Small intestine (tissue), 7 donors: Measurements from ENCODE around the gene CD274. TPM values are rescaled to one million over a fixed set of nuclear protein-coding genes. Genes with fewer than 3 reads are reported as not detected.
"Not testable (repeated sequence)": the region's sequence is repeated elsewhere in the genome, so short reads cannot be mapped to it uniquely, and the experiment has no call there.

Experiments used
- DNase-seq, 2 donors: peaks; one replicate each; pipeline versions ENCODE4 v3.0.0 to v3.0.0-alpha.2; 2013
- FAIRE-seq: peaks from 2 replicates; lab custom pipeline; 2012; peaks lifted over from hg19 to GRCh38; lab: Jason Lieb, UNC
- H3K27ac ChIP-seq, 3 donors: one replicate each; pipeline ENCODE4 v1.5.1; 2013; ENCODE audit warnings: low read length in 2 of 3, mild to moderate bottlenecking in 2 of 3, control low read depth in 1 of 3, inconsistent platforms in 1 of 3, low read depth in 1 of 3, moderate library complexity in 1 of 3
- H3K27me3 ChIP-seq, 3 donors: one replicate each; pipeline ENCODE4 v1.6.1; 2013; ENCODE audit warnings: low read length in 3 of 3, inconsistent platforms in 1 of 3; ENCODE audit not compliant: control insufficient read depth in 3 of 3, insufficient read depth in 3 of 3
- H3K36me3 ChIP-seq, 3 donors: one replicate each; pipeline ENCODE4 v1.6.1; 2013; ENCODE audit warnings: low read length in 3 of 3, inconsistent platforms in 1 of 3, low read depth in 1 of 3, mild to moderate bottlenecking in 1 of 3, moderate library complexity in 1 of 3; ENCODE audit not compliant: control insufficient read depth in 3 of 3, insufficient read depth in 2 of 3
- H3K4me1 ChIP-seq, 3 donors: one replicate each; pipeline ENCODE4 v1.6.1; 2013; ENCODE audit warnings: low read length in 2 of 3, inconsistent platforms in 1 of 3, low read depth in 1 of 3, mild to moderate bottlenecking in 1 of 3, moderate library complexity in 1 of 3; ENCODE audit not compliant: control insufficient read depth in 3 of 3, insufficient read depth in 2 of 3
- H3K4me3 ChIP-seq, 3 donors: one replicate each; pipeline ENCODE4 v1.5.1; 2013; ENCODE audit warnings: low read length in 3 of 3, control low read depth in 1 of 3, inconsistent platforms in 1 of 3, low read depth in 1 of 3, mild to moderate bottlenecking in 1 of 3, moderate library complexity in 1 of 3
- H3K9me3 ChIP-seq, 2 donors: one replicate each; pipeline ENCODE4 v1.6.1; 2013; ENCODE audit warnings: low read depth in 1 of 2, low read length in 1 of 2; ENCODE audit not compliant: control insufficient read depth in 2 of 2, insufficient read depth in 1 of 2
- WGBS, 3 donors: extraction: QIAGEN DNeasy Blood & Tissue Kit; methylation state at CpG; one replicate each; pipeline ENCODE4 v1.1.7; 2013; 5-methylcytosine and 5-hydroxymethylcytosine counted together
- polyA plus RNA-seq, 4 donors: library from polyadenylated mRNA; stranded (reverse) in 3 of 4; unstranded in 1 of 4; fragments of 200-250 nt in 3 of 4; fragments of 120-200 nt in 1 of 4; gene quantifications; one replicate each; pipeline versions ENCODE4 v1.2.1 to v1.2.3, GENCODE V29; 2013
- donor health status: healthy with polysubstance abuse.
- donor health status: control.
- donor health status: control.
- donor health status: Bipolar disorder and iron deficiency.
- donor health status: healthy.

CD274 gene
- polyA plus RNA-seq, 4 donors, result 1.1 to 3.4 (median 1.1) TPM

- H3K36me3 ChIP-seq, result peaks cover 3 to 9% (median 3%) of the 10 kb centered on the region in 3 donors
- no peak for FAIRE-seq
- WGBS, 3 donors, result 77 to 85% (median 80%) methylated on average over 1 of the region's 1 CpG
Measured at GRCh38 chr9:5466005-5466404, 15.7 kb downstream of the CD274 start.

GRCh38 chr9:5466766-5467165, 16.4 kb downstream of the CD274 start:
- Histone ChIP-seq H3K9me3 (no peaks in the 10 kb centered on the region), H3K4me3 (no peak overlapping the region), H3K27ac (no peak overlapping the region), H3K36me3 (peaks cover 3 to 9% (median 3%) of the 10 kb centered on the region in 3 donors), H3K27me3 (no peaks in the 10 kb centered on the region), H3K4me1 (no peaks in the 10 kb centered on the region)
- WGBS, 3 donors, result 82 to 97% (median 84%) methylated on average over 2 of the region's 2 CpGs
- DNase-seq (no peak), FAIRE-seq (no peak)

More at GRCh38 chr9:5466005-5466404, 15.7 kb downstream of the CD274 start:
- Histone ChIP-seq H3K4me1 (no peaks in the 10 kb centered on the region), H3K27ac (no peak overlapping the region), H3K9me3 (no peaks in the 10 kb centered on the region), H3K4me3 (no peak overlapping the region), H3K27me3 (no peaks in the 10 kb centered on the region)
- no peak for DNase-seq

GRCh38 chr9:5468850-5469249, 18.5 kb downstream of the CD274 start:
- no peak for DNase-seq
- WGBS, 3 donors, result 72 to 87% (median 87%) methylated on average over 5 of the region's 5 CpGs
- peaks cover 3 to 9% (median 3%) of the 10 kb centered on the region in 3 donors for H3K36me3 ChIP-seq
- no peak overlapping the region for H3K27ac ChIP-seq
- no peak for FAIRE-seq
- no peaks in the 10 kb centered on the region for H3K27me3 ChIP-seq
- no peak overlapping the region for H3K4me3 ChIP-seq
- no peaks in the 10 kb centered on the region for H3K9me3 ChIP-seq
- no peaks in the 10 kb centered on the region for H3K4me1 ChIP-seq

GRCh38 chr9:5470122-5470521, 19.8 kb downstream of the CD274 start:
- no peak for DNase-seq
- H3K36me3 ChIP-seq, result peaks cover 3 to 5% (median 3%) of the 10 kb centered on the region in 3 donors
- H3K4me1 ChIP-seq, result no peaks in the 10 kb centered on the region
- no peak for FAIRE-seq
- WGBS, 3 donors, result 85 to 95% (median 86%) methylated on average over 1 of the region's 1 CpG
- no peak overlapping the region for H3K27ac ChIP-seq
- H3K9me3 ChIP-seq, result no peaks in the 10 kb centered on the region
- H3K27me3 ChIP-seq, result no peaks in the 10 kb centered on the region
- H3K4me3 ChIP-seq, result no peak overlapping the region

- FAIRE-seq (no peak), DNase-seq (no peak)
- H3K27ac ChIP-seq, result no peak overlapping the region
- H3K9me3 ChIP-seq, result no peaks in the 10 kb centered on the region
- H3K4me1 ChIP-seq, result no peaks in the 10 kb centered on the region
- H3K36me3 ChIP-seq, result peaks cover 3 to 5% (median 3%) of the 10 kb centered on the region in 3 donors
- no peaks in the 10 kb centered on the region for H3K27me3 ChIP-seq
- H3K4me3 ChIP-seq, result no peak overlapping the region
- WGBS, 3 donors, result 90 to 92% (median 91%) methylated on average over 3 of the region's 3 CpGs
Measured at GRCh38 chr9:5470816-5471215, 20.5 kb downstream of the CD274 start.

- H3K27ac ChIP-seq, H3K4me3 ChIP-seq, FAIRE-seq, H3K36me3 ChIP-seq, H3K9me3 ChIP-seq, H3K27me3 ChIP-seq, DNase-seq, H3K4me1 ChIP-seq: not testable (repeated sequence)
- 74 to 89% (median 84%) methylated on average over 2 of the region's 2 CpGs for WGBS, 3 donors
Measured at GRCh38 chr9:5475611-5476010, 25.3 kb downstream of the CD274 start.

GRCh38 chr9:5478206-5478605, 27.9 kb downstream of the CD274 start:
- H3K4me1 ChIP-seq, result no peaks in the 10 kb centered on the region
- H3K27me3 ChIP-seq, result no peaks in the 10 kb centered on the region
- FAIRE-seq, result no peak
- no peak overlapping the region for H3K4me3 ChIP-seq
- no peaks in the 10 kb centered on the region for H3K36me3 ChIP-seq
- WGBS, 3 donors, result 71 to 82% (median 73%) methylated on average over 2 of the region's 2 CpGs
- no peak overlapping the region for H3K27ac ChIP-seq
- no peak for DNase-seq
- H3K9me3 ChIP-seq, result peaks cover 0 to 4% of the 10 kb centered on the region in 2 donors

GRCh38 chr9:5479994-5480694, 29.8 kb downstream of the CD274 start:
- DNase-seq (no peak), FAIRE-seq (no peak)
- Histone ChIP-seq H3K27me3 (no peaks in the 10 kb centered on the region), H3K4me1 (no peaks in the 10 kb centered on the region), H3K36me3 (no peaks in the 10 kb centered on the region), H3K27ac (no peak overlapping the region), H3K4me3 (no peak overlapping the region), H3K9me3 (peaks cover 0 to 4% of the 10 kb centered on the region in 2 donors)
- WGBS, 3 donors, result 64 to 76% (median 65%) methylated on average over 3 of the region's 3 CpGs

- no peak for DNase-seq
- WGBS, 3 donors, result 84 to 87% (median 86%) methylated on average over 4 of the region's 4 CpGs
- H3K36me3 ChIP-seq, result no peaks in the 10 kb centered on the region
Measured at GRCh38 chr9:5480919-5481318, 30.6 kb downstream of the CD274 start.

More at GRCh38 chr9:5480919-5481318, 30.6 kb downstream of the CD274 start:
- H3K27me3 ChIP-seq, result no peaks in the 10 kb centered on the region
- peaks cover 0 to 4% of the 10 kb centered on the region in 2 donors for H3K9me3 ChIP-seq
- no peak overlapping the region for H3K4me3 ChIP-seq
- FAIRE-seq, result no peak
- no peak overlapping the region for H3K27ac ChIP-seq
- no peaks in the 10 kb centered on the region for H3K4me1 ChIP-seq
